OCI-LY7 (cell line): ENCODE measurements around the gene POLR1C. TPM values are rescaled to one million over a fixed set of nuclear protein-coding genes. Genes with fewer than 3 reads are reported as not detected.

Experiments
- BruUV-seq: library from RNA; stranded (reverse); fragments of 400-500 nt; replicated peaks from 2 replicates; lab custom pipeline; 2021; lab: Mats Ljungman, UMichigan
- CTCF ChIA-PET: fragments of 300-600 bp; sonication (Branson Sonifier 250); formaldehyde crosslinking; loops from one replicate; lab custom pipeline; 2022; ENCODE audit warnings: antibody characterized with exemption; ENCODE audit not compliant: unreplicated experiment; lab: Charles Lee
- POLR2A ChIA-PET: fragments of 300-600 bp; sonication (Branson Sonifier 250); formaldehyde crosslinking; loops from one replicate; lab custom pipeline; 2022; ENCODE audit warnings: antibody characterized with exemption; lab: Charles Lee
- DNase-seq: peaks from one replicate; pipeline ENCODE4 v3.0.0-alpha.2; 2015; ENCODE audit warnings: low spot score
- H2AFZ ChIP-seq: fragments of 200-600 bp; sonication (generic), shearing (Covaris generic); 2 replicates; pipeline ENCODE4 v1.6.1; 2014; ENCODE audit warnings: mild to moderate bottlenecking, antibody characterized with exemption, low read length, moderate library complexity
- H3K27ac ChIP-seq: fragments of 200-600 bp; sonication (generic); 2 replicates; pipeline ENCODE4 v1.5.1; 2014; ENCODE audit warnings: mixed run types, low read depth, mild to moderate bottlenecking, moderate library complexity, low read length, inconsistent platforms; ENCODE audit not compliant: poor library complexity, severe bottlenecking
- H3K36me3 ChIP-seq: fragments of 200-600 bp; sonication (generic); 2 replicates; pipeline ENCODE4 v1.6.1; 2014; ENCODE audit warnings: mild to moderate bottlenecking, antibody characterized with exemption, low read length, moderate library complexity, mixed read lengths; ENCODE audit not compliant: insufficient read depth
- H3K4me1 ChIP-seq: fragments of 200-600 bp; sonication (generic); 2 replicates; pipeline ENCODE4 v1.5.1; 2014; ENCODE audit warnings: mild to moderate bottlenecking, low read length; ENCODE audit not compliant: insufficient read depth, poor library complexity, severe bottlenecking
- H3K4me2 ChIP-seq: fragments of 200-600 bp; sonication (generic); 2 replicates; pipeline ENCODE4 v1.6.1; 2014; ENCODE audit warnings: mild to moderate bottlenecking, low read length
- H3K4me3 ChIP-seq: fragments of 200-600 bp; sonication (generic); 2 replicates; pipeline ENCODE4 v1.5.1; 2014; ENCODE audit warnings: mild to moderate bottlenecking, low read depth, low read length; ENCODE audit not compliant: poor library complexity, severe bottlenecking
- H3K79me2 ChIP-seq: fragments of 200-600 bp; sonication (generic); 2 replicates; pipeline ENCODE4 v1.6.1; 2016; ENCODE audit warnings: low read depth, mild to moderate bottlenecking, low read length, moderate library complexity, mixed read lengths; ENCODE audit not compliant: insufficient read depth
- H3K9me2 ChIP-seq: fragments of 200-600 bp; sonication (generic); 2 replicates; pipeline ENCODE4 v1.6.1; 2016; ENCODE audit warnings: mild to moderate bottlenecking, low read length, mixed read lengths; ENCODE audit not compliant: insufficient read depth
- H3K9me3 ChIP-seq: fragments of 200-600 bp; sonication (generic); 2 replicates; pipeline ENCODE4 v1.6.1; 2014; ENCODE audit warnings: mild to moderate bottlenecking, mixed run types, low read length, mixed read lengths
- H4K20me1 ChIP-seq: fragments of 200-600 bp; sonication (generic); 2 replicates; pipeline ENCODE4 v1.6.1; 2014; ENCODE audit warnings: mild to moderate bottlenecking, antibody characterized with exemption, low read length, moderate library complexity, mixed read lengths; ENCODE audit not compliant: insufficient read depth
- CTCF ChIP-seq: fragments of 200-600 bp; sonication (generic); conservative IDR thresholded peaks from 2 replicates; pipeline ENCODE4 v1.5.1; 2014; ENCODE audit warnings: mild to moderate bottlenecking, antibody characterized with exemption, low read length, moderate library complexity, mixed read lengths
- EZH2phosphoT487 ChIP-seq: fragments of 200-600 bp; sonication (generic); IDR thresholded peaks from 2 replicates; pipeline ENCODE4 v1.6.1; 2018; ENCODE audit warnings: low read depth, borderline replicate concordance, mild to moderate bottlenecking, mixed run types, antibody characterized with exemption, low read length, moderate library complexity, mixed read lengths
- intact Hi-C: fragments of 100-400 bp; cut with micrococcal nuclease; formaldehyde crosslinking; loops from one replicate; pipeline ENCODE4 v1.10.0; 2022; ENCODE audit not compliant: unreplicated experiment
- total RNA-seq, 2 experiments: library from RNA; depleted of rRNA in 1 of 2; stranded (reverse); fragments of >200 nt in 1 of 2; shearing (Covaris generic) in 1 of 2; gene quantifications; 2 replicates each; pipeline ENCODE4 v1.2.3, GENCODE V29; 2014 to 2022

The POLR1C gene
- total RNA-seq, 2 experiments from 2014 or later, result 40.7 to 41.2 TPM

- H3K4me1 ChIP-seq, result no peaks in the 10 kb centered on the region
- intact Hi-C loops, result loop anchor here (1.0 to 10.0 kb wide), 2 partner anchors 243 to 431 kb away; partner anchors contain the start of gene PTK7
- H4K20me1 ChIP-seq, result no peaks in the 10 kb centered on the region
- DNase-seq, result no peak
- H3K9me3 ChIP-seq, result no peaks in the 10 kb centered on the region
- no peaks in the 10 kb centered on the region for H3K9me2 ChIP-seq
- H3K4me3 ChIP-seq, result no peak overlapping the region
- POLR2A ChIA-PET, result interaction anchor here (0.6 to 1.5 kb wide), 4 partner anchors 14 to 529 kb away, joined by 3 to 4 read pairs (median 3); no protein-coding TSS in a partner anchor
- no TSS peak for BruUV-seq
- no peaks in the 10 kb centered on the region for H3K79me2 ChIP-seq
- H3K36me3 ChIP-seq, result peaks cover 41% of the 10 kb centered on the region
- H3K4me2 ChIP-seq, result no peak overlapping the region
- TF ChIP-seq CTCF (no peak), EZH2phosphoT487 (no peak)
- H3K27ac ChIP-seq, result no peak overlapping the region
- no peak overlapping the region for H2AFZ ChIP-seq
- CTCF ChIA-PET, result interaction anchor here (0.6 to 1.4 kb wide), 3 partner anchors 10 to 13 kb away, joined by 3 to 4 read pairs (median 4); partner anchors contain the start of gene POLR1C
Measured at GRCh38 chr6:43506171-43506570, 10.7 kb upstream of the POLR1C start.

GRCh38 chr6:43506667-43507471 is 10.0 kb upstream of the POLR1C start:
- H3K4me1 ChIP-seq, result no peaks in the 10 kb centered on the region
- CTCF ChIA-PET, result interaction anchor here (0.6 to 1.4 kb wide), 4 partner anchors 9 to 27 kb away, joined by 3 to 4 read pairs (median 4); partner anchors contain the start of gene POLR1C

More at GRCh38 chr6:43506667-43507471, 10.0 kb upstream of the POLR1C start:
- Histone ChIP-seq H3K9me3 (no peaks in the 10 kb centered on the region), H3K36me3 (peaks cover 43% of the 10 kb centered on the region), H2AFZ (no peak overlapping the region), H3K9me2 (no peaks in the 10 kb centered on the region), H4K20me1 (no peaks in the 10 kb centered on the region), H3K79me2 (no peaks in the 10 kb centered on the region), H3K4me2 (no peak overlapping the region), H3K27ac (no peak overlapping the region), H3K4me3 (no peak overlapping the region)
- peak; percentile 82 for DNase-seq
- POLR2A ChIA-PET, result interaction anchor here (1.0 to 1.2 kb wide), 3 partner anchors 15 to 260 kb away, joined by 3 to 5 read pairs (median 3); partner anchors contain the start of gene TJAP1
- intact Hi-C loops, result loop anchor here (1.0 to 10.0 kb wide), 2 partner anchors 244 to 432 kb away; partner anchors contain the start of gene PTK7
- BruUV-seq, result no TSS peak
- peak; percentile 94 for TF ChIP-seq CTCF
- no peak for TF ChIP-seq EZH2phosphoT487
